Activated naive CD4-positive, alpha-beta T cell treated with anti-CD3 and anti-CD28 coated beads, Interleukin-2, amount 50 U/mL, for 24 hours (primary cell): ENCODE measurements around the gene JAKMIP1.

Experiments used
- H3K27ac Mint-ChIP-seq: one replicate; pipeline ENCODE4 v1.8.0; 2021; ENCODE audit warnings: mild to moderate bottlenecking, mixed read lengths
- H3K27me3 Mint-ChIP-seq: one replicate; pipeline ENCODE4 v1.8.0; 2021; ENCODE audit warnings: mixed read lengths
- H3K36me3 Mint-ChIP-seq: one replicate; pipeline ENCODE4 v1.8.0; 2021; ENCODE audit warnings: mixed read lengths
- H3K4me1 Mint-ChIP-seq: one replicate; pipeline ENCODE4 v1.8.0; 2021; ENCODE audit warnings: mixed read lengths
- H3K4me3 Mint-ChIP-seq: one replicate; pipeline ENCODE4 v1.8.0; 2021; ENCODE audit warnings: mild to moderate bottlenecking, mixed read lengths
- H3K9me3 Mint-ChIP-seq: one replicate; pipeline ENCODE4 v1.8.0; 2021; ENCODE audit warnings: mixed read lengths

JAKMIP1 gene

GRCh38 chr4:5984843-5985242 lies 215.5 kb downstream of the JAKMIP1 start:
- Mint-ChIP-seq H3K4me1 (no peaks in the 10 kb centered on the region), H3K4me3 (no peak overlapping the region), H3K9me3 (peaks cover 15% of the 10 kb centered on the region), H3K36me3 (peaks cover 1% of the 10 kb centered on the region), H3K27me3 (peaks cover 11% of the 10 kb centered on the region), H3K27ac (no peak overlapping the region)

- Mint-ChIP-seq H3K36me3 (peaks cover 1% of the 10 kb centered on the region), H3K9me3 (peaks cover 15% of the 10 kb centered on the region), H3K4me3 (no peak overlapping the region), H3K27ac (no peak overlapping the region), H3K4me1 (no peaks in the 10 kb centered on the region), H3K27me3 (peaks cover 11% of the 10 kb centered on the region)
These were observed 218.0 kb downstream of the JAKMIP1 start for GRCh38 chr4:5982156-5982973.

- peaks cover 12% of the 10 kb centered on the region for H3K27me3 Mint-ChIP-seq
- no peaks in the 10 kb centered on the region for H3K4me1 Mint-ChIP-seq
- H3K9me3 Mint-ChIP-seq: peaks cover 15% of the 10 kb centered on the region
- H3K36me3 Mint-ChIP-seq: peaks cover 1% of the 10 kb centered on the region
- no peak overlapping the region for H3K27ac Mint-ChIP-seq
- H3K4me3 Mint-ChIP-seq: no peak overlapping the region
These were observed 219.8 kb downstream of the JAKMIP1 start for GRCh38 chr4:5980436-5981155.

GRCh38 chr4:5979981-5980380 lies 220.4 kb downstream of the JAKMIP1 start:
- H3K27me3 Mint-ChIP-seq: peaks cover 12% of the 10 kb centered on the region
- peaks cover under 1% of the 10 kb centered on the region for H3K36me3 Mint-ChIP-seq
- H3K4me1 Mint-ChIP-seq: no peaks in the 10 kb centered on the region
- peaks cover 13% of the 10 kb centered on the region for H3K9me3 Mint-ChIP-seq
- no peak overlapping the region for H3K4me3 Mint-ChIP-seq
- no peak overlapping the region for H3K27ac Mint-ChIP-seq

GRCh38 chr4:5976921-5977320 lies 223.4 kb downstream of the JAKMIP1 start:
- no peaks in the 10 kb centered on the region for H3K4me1 Mint-ChIP-seq
- no peak overlapping the region for H3K27ac Mint-ChIP-seq
- H3K27me3 Mint-ChIP-seq: peaks cover 9% of the 10 kb centered on the region
- H3K36me3 Mint-ChIP-seq: no peaks in the 10 kb centered on the region
- no peaks in the 10 kb centered on the region for H3K9me3 Mint-ChIP-seq
- H3K4me3 Mint-ChIP-seq: no peak overlapping the region

- H3K36me3 Mint-ChIP-seq: no peaks in the 10 kb centered on the region
- H3K9me3 Mint-ChIP-seq: no peaks in the 10 kb centered on the region
- H3K4me3 Mint-ChIP-seq: no peak overlapping the region
- H3K27ac Mint-ChIP-seq: no peak overlapping the region
- peaks cover 8% of the 10 kb centered on the region for H3K27me3 Mint-ChIP-seq
- no peaks in the 10 kb centered on the region for H3K4me1 Mint-ChIP-seq
These were observed 223.9 kb downstream of the JAKMIP1 start for GRCh38 chr4:5976431-5976830.
